ENCODE data around the gene PTPRK.

PTPRK gene

DNA sequence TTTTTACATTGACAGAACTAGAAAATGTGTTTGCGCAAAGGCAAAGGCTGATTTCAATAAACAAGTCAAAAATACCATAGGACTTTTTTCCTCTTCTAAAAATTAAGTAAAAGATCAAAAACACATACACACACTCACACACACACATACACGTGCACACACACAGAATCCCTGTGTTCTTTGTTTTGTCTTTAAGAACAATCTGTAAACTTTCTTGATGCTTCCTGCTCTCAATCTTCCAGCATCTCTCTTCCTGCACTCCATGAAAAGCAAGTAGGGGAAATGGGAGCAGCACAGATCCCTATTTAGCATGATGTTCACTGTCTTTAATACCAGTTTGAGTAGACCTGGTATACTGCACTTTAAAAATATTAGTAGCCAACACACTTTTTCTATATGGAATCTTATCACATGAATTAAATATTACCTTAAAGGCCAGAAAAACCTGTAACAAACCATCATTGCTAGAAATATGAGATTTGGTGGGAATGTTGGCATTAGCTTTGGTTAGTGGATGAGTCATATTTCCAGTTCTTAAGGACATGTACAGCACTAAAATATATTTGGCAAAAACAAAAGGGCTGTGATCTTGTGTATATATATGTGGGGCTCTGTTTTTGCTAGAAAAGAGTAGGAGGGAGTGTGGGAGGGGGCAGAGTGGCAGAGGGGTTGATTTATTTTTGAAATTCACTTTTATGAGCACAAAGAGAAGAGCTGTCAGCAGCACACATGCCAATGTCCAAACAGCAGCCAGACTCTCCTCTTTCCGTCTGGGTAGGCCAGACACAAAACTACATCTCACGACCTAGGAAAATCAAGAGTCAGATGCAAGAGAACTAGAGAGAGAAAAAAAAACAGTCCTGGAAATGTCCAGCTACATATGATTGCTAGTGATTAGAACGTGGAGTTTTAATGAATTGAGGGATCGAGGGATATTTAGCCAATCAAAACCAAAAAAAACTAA is 4.6 kb downstream of the PTPRK start:
- no peak for DNase-seq

DNA sequence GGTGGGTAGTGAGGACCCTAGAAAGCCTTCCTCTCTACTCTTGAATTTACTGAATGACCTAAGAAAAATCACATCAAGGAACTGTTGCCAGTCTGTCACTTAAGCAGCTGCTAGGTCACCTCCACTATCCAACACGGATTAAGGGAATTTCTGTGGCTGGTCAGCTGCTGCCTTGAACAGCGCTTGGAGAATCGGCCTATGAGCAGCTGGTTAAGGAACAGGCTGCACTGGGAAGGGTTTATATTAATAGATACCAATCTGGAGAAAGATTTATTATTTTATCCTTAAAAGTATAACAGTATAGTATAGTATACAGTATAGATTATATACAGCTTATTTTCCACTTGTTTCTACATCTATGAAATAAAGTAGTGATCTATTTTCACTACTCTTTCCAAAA is 6.5 kb downstream of the PTPRK start:
- no peak for DNase-seq

DNA sequence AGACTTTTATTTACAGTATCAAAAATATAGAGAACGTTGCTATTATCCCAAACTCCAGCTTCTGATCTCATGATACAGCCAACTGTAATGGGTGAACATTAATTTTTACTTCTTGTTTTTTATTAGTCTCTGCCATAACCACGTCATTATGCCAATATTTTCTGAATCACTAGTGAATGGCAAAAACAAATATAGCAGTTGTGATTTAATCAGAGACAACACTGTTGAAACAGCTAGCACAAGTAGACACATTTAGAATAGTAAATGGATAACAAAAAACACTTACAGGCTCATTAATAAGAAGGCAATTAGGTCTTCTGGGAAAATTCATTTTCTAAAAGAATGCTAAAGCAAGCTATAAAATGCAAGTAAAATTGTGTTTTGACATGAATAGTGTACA is 8.1 kb downstream of the PTPRK start:
- DNase-seq: no peak

DNA sequence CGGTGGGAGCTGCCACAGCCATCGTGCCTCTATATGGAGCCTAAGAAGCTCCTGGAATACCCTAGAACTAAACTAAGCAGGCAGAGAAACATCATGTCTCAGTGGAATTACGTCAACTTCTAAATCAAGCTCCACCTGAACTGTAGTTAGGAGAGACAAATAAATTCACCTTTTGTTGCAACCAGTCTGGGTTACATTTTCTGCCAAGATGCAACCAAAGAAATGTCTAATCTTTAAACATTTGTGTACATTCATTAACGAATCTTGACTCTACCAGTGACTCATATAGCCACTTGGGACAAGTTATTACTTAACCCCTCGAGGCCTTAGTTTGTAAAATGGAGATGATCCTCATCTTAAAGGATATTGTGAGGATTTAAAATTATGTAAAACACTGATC is 8.9 kb downstream of the PTPRK start:
- no peak for DNase-seq

DNA sequence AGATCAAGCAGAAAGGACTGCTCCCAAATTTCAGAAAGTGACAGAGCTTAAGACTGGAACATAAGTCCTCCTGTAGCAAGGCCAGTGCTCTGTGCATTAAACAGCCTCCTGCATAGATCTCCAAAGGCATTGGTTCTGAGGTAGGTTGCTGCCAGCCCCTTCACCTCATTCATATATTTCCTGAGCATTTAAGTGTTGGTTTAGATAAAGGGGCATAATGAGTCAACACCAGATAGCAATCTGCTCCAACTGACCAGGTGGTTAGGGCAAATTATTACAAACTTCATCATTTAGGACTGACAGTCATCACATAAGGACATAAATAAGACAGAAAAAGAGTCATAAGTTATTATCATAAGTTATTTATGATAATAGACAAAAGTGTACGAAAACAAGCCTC is 10.7 kb downstream of the PTPRK start:
- DNase-seq: no peak

DNA sequence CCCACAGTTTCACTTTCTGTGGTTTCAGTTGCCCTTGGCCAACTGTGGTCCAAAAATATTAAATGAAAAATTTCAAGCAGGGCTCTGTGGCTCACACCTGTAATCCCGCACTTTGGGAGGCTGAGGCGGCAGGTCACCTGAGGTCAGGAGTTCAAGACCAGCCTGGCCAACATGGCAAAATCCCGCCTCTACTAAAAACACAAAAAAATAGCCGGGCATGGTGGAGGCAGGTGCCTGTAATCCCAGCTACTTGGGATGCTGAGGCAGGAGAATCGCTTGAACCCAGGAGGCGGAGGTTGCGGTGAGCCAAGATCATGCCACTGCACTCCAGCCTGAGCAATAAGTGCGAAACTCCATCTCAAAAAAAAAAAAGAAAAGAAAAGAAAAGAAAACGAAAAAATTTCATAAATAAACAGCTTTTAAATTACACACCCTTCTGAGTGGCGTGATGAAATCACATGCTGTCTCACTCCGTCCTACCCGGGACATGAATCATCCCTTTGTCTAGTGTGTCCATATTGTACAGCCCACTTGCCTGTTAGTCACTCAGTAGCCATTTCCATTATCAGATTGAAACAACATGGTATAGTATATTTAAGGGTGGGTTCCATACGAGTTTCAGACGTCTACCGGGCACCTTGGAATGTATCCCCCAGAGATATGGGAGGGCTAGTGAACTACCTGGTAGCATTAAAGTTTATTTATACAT is 11.7 kb downstream of the PTPRK start:
- DNase-seq: no peak

DNA sequence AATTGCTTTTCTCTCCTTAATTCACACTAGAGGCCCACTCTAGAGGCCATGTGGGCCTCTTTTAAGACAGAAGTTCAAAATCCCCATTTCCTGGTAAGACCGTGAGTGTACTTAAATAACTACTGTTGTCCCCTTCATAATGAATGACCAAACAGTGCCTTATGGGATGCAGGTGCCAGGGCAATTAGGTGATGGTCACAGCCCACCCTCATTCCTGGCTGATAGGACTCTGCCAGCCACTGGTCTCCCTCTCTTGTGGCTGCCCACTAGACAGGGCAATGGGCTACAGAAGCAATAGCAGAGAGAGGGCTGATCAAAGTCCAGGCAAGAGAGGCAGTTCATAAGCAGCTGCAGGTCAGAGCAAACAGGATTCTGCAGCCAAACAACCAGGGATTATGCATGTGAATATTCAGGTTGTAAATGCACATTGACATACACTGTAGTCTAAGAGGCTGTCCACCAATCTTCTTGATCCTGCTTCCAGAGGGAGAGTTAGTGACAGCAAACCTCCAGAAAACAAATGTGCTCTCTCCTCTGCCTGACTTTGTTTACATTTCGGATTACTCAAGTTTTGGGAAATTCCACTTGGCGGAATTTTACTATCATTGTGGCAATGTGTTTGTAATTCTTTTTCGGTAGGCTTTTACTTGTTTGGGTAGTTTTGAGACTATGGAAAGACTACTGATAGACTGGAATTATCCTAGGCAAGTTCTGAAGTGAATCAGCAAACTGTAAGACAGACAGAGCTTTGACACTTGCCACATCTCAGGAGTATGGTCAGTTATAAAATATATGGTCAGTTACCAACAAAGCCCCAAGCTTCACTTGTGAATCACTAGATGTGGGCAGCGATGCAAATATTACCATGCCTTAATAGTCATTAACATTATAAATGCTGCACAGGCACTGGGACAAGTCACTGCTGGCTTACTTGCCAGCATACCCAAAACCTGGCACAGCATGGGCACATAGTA is 12.8 kb downstream of the PTPRK start:
- DNase-seq: no peak

DNA sequence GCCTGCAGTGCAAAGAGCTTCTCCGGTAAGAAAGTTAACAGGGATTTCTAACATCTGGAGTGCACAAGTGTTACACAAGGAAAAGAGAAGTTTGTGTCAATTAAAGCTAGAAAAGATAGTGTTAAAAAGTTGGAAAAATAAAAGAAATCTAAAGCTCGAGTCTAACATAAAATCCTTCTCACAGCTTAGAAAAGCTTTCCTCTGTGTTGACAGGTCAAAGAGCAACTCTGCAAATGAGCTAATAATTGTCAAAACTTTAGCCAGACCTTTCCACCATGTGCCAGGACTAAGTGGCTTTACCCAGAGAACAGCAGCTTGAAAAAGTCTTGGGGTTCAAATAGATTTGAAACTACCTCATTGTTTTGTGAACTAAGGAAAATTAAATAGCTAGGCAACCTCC is 14.8 kb downstream of the PTPRK start:
- no peak for DNase-seq

DNA sequence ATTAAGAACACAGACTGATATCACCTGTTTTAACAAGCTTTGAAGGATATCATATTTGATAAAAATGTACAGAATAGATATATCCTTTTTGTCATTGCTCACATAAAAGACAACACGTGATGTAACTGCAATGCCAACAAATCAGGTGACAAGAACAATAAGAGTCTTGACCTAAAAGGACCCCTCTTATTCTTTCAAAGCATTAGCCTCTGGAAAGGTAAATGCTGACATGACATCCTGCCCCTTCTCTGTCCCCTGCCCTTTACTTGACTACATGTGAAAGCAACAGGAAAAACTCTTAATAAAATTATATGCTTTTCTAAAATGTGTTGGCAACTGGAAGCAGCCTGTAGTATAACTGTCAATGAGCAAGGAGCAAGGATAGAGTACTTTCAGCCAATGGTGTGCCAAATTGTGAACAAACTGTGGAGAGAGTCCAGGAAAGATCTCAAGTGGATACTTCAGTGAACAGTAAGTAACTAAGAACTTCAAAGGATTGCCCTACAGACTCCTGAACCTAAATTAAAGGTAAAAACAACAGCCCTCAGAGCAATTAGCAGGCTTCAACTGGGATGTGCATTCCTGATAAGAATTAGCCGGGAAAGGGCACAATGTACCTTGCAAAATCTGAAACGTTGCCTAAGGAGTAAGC is 16.3 kb downstream of the PTPRK start:
- DNase-seq: no peak

DNA sequence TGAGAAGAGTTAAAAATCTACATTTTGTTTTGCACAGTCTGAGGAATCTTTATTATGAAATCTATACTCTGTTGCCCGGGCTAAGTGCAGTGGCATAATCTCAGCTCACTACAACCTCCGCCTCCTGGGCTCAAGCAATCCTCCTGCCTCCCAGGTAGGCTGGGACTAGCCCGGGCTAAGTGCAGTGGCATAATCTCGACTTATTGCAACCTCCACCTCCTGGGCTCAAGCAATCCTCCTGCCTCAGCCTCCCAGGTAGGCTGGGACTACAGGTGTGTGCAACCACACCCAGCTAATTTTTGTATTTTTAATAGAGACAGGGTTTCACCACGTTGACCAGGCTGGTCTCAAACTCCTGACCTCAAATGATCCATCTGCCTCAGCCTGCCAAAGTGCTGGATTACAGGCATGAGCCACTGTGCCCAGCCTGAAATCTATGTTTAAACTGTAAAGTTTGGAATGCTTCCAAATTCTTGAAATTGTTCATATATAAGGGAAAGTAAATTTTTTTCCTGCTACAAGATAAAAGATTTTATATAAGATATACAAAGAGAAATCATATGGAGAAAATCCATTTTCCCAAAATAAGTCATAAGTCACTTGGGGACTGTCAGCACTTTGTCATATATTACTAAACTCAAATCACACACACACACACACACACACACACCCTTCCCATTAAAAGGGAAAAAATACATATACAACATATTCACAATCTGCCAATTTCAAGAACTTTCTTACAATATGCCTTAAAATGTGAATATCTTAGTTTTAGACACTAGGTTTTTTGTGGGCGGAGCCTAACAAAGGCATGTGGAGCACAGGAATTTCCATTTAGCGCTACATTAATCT is 19.4 kb downstream of the PTPRK start:
- no peak for DNase-seq

DNA sequence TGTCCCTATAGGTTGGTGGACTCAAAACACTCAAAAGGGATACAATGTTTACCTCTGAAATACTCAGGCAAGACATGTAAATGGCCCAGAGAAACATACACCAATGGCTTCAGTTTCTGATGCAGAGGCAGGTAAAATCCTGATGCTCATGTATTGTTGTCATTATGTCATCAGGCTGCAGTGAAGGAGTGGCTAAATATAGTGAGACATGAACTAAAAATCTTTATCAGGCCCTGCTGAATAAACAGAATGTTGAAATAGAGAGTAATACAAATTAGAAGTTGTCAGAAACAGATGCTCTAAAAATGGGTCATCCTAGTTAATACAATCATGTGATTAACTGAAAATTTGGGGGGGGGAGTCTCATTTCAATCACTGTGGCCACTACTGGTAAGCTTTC is 20.4 kb downstream of the PTPRK start:
- no peak for DNase-seq

DNA sequence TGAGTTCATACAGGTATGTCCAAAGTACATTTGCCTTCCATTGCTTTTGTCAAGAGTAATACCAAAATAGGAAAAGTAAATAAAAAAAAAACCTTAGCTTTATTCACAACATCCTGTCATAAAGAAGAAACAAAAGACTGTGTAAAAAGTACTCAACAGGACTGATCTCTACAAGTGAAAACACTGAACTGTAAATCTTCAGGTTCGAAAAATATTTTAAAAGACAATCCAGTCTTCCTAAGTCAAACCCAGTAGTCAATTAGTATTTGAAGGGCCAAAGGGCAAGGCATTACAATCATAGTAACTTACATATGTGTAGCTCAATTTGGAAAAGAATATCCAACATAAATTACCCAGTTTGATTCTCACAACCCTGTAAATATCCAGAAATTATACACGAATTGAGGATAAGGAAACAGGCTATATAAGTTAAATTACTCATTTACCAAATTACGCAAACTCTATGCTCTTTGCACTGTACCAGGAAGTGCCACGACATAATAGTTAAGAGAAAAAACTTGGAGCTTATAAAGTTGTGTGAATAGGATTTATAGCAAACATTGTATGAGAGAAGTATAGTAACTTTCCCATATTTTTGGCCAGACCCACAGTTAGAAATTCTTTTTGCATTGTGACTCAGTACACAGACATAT is 21.2 kb downstream of the PTPRK start:
- DNase-seq: no peak

DNA sequence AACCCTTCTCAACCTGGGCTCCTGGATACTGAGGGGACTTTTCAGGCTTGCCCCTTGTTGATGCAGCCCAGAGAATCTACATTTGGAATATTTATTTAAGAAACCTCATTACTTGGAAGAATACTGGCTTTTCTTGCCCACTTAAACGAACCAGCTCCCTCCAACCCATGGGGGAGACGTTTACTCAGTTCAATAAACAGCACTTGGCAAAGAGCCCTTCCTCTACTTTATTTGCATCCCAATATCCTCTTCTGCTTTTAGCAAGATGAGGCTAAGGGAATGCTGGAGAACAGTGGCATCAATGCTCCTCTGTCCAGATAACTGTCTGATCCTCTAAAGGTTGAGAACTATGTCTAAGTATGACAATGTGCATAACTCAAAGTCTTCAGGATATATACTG is 22.2 kb downstream of the PTPRK start:
- DNase-seq: no peak

DNA sequence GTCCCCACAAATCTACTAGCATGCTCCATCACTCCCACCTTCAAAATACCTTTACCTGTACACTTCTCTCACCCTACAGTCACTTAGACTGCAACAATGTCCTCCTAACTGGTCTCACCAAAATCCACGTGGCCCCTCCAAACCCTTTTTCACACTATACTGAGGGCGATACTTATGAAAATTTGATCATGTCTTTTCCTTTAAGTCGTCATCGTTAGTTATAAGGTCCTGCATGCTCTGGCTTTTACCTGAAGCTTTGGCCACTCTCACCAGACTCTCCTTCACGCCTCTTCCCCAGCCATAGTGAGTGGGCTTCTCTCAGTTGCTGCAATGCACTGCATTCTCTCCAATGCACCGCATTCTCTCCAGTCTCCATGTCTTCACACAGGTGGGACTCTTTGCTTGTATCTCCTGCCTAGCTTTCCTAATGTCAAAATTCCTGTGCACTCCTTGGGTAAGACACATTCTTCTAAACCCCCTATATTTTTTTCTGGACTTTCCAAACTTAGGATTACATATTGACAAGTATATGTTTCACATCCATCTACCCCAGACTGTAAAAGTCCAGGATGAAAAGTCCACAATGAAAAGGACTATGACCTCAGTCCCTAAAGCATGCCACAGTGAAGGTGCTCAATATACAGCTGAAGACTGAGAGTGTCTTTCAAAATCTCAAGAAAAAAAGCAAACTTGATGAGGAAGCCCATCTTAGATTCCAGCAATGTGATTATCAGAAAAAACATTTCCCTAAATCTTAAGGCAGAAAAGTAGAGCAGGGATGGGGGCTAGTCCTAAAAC is 24.7 kb downstream of the PTPRK start:
- DNase-seq: no peak

DNA sequence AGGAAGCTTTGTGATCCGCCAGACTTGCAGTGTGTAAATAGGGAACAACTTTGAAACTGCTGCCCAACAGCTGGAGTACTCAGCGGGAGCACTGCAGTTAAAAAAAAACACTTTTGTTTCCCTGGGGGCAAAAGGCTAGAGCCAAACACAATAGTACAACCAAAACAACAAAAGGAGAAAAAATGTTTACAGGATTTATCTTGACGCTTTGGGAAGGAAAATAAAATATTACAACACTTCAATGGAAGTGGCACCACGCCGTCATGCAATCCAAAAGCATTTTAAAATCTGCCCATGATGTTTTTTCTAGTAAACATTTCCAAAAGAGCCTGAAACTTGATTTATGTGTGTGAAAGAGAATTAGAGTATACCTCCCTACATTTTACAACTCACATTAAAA is 26.0 kb downstream of the PTPRK start:
- no peak for DNase-seq

DNA sequence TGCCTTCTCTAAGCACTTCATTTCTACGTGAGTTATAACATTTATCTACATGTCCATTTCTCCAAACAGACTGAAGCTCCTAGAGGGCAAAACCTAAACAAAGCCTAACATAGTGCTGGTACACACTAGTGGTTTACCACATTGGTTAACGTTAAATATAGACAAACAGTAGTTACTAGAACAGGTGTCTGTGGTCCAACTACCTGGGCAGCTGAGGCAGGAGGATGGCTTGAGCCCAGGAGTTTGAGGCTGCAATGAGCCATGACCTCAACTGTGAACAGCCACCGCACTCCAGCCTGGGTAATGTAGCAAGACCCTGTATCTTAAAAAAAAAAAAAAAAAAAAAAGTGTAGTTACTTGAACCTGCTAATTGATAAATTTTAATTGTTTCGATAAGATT is 26.5 kb downstream of the PTPRK start:
- DNase-seq: no peak

DNA sequence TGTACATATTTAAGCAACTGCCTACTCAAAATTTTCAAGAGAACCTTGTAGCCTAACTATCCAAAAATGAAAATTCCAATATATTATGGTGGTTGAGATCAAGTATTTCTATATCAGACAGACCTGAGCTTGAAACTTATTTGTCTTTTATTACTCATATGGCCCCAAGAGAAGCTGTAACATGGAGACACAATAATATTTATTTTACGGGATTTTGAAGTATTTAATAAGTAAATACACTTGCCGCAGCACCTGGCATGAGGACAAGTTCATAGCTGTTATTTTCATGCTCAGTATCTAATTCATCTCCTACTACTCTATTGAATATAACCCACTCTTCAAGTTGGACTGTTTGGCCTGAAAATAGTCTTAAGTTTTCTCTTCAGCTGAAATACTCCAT is 28.0 kb downstream of the PTPRK start:
- DNase-seq: no peak

DNA sequence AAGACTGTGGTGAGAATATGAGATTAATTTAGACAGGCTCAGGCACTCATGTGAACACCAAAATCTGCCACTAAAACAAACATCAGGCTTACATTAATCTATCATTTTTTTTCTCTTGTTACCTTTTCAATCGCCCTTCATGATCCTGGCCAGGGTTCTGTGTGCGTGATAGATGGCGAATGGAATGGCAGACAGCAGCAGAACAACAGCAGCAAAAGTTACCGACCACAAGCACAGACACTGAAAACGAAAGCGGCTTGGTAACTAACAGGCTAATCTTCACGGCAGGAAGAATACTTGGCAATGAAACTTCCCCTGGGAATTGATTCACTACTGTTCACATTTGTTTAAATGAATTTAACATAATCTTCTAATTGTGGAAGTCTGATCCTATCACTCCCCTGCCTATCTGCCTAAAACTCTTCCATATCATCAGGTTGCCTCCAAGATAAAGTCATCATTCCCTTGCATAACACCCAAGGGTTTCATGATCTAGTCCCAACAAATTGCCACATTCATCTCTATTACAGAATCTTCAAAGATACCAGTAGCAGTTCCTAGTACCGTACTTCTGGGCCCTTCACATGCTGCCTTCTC is 28.7 kb downstream of the PTPRK start:
- DNase-seq: no peak

DNA sequence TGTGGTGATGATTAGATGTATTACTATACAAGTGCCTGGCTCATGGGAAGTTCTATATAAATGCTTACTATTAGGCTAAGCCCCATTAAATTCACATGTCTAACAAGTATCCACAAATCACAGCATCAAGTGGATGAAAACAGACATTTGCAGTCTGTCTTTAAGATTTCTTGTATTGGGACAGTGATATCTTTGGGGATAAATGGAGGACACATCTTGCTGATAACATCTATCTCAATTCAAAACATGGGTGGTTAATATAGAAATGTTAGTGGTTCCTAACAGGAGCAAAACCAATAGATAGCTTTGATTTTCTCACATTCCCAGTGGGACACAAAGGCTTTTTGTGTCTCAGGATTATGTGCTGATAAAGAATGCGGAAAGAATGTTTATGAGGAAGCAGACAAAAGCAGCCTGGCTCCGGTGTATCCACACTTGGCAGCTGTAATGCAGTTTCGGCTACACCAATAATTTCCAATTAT is 29.3 kb downstream of the PTPRK start:
- DNase-seq: no peak

DNA sequence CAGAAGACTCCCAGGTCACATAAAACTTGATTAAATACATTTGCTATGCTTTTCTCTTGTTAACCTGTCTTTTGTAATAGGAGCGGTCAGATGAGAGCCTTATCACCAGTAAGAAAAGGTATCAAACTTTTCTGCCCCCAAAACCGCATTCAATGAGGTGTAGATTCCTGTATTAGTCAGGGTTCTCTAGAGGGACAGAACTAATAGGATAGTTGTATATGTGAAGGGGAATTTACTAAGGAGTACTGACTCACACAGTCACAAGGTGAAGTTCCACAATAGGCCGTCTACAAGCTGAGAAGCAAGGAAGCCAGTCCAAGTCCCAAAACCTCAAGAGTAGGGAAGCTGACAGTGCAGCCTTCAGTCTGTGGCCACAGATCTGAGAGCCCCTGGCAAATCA is 32.7 kb downstream of the PTPRK start:
- no peak for DNase-seq

Measured in T-helper 9 cell (primary cell).